ENCODE data around the gene COL4A2.

GRCh38 chr13:110478405-110479214 lies 171.5 kb downstream of the COL4A2 start:
- TF ChIP-seq EZH2 (IDR thresholded peaks at IDR 0.05): no peak
- TF ChIP-seq POLR2AphosphoS5 (IDR thresholded peaks at IDR 0.05; ENCODE audit: borderline replicate concordance, low read depth, low read length): no peak
